GM21367 (cell line): ENCODE data around the gene NUP43.
"Not testable (repeated sequence)": the region's sequence is repeated elsewhere in the genome, so short reads cannot be mapped to it uniquely, and the experiment has no call there.

Experiments
- ATAC-seq: cut with Tn5 transposase; IDR thresholded peaks from one replicate; pipeline ENCODE4 v1.9.1; 2021; ENCODE audit not compliant: unreplicated experiment

Gene NUP43

GRCh38 chr6:149694921-149695320 lies 51.4 kb downstream of the NUP43 start:
- no peak for ATAC-seq

- ATAC-seq: no peak
These were observed 55.1 kb downstream of the NUP43 start for GRCh38 chr6:149691201-149691600.

DNA sequence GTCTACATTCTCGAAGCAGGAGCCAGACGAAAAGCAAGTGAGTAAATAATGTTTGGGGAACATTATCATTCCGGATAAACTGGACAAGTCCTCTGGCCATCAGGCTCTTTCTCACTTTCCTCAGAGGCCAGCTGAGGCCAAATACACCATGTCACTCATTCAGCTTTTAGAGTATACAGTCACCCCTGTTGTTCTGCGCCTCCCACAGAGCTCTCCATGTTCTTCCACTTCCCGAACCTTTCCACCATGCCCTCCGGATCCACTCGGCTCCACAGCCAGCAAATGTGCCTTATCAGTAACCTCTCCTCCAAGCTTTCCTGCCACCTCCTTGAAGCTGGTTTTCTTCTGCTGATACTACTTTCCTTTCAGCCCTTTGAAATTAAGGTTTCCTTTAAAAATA lies 60.1 kb downstream of the NUP43 start:
- no peak for ATAC-seq

GRCh38 chr6:149683256-149683859 lies 63.0 kb downstream of the NUP43 start:
- ATAC-seq: no peak

- ATAC-seq: not testable (repeated sequence)
These were observed 64.5 kb downstream of the NUP43 start for GRCh38 chr6:149681845-149682244.

DNA sequence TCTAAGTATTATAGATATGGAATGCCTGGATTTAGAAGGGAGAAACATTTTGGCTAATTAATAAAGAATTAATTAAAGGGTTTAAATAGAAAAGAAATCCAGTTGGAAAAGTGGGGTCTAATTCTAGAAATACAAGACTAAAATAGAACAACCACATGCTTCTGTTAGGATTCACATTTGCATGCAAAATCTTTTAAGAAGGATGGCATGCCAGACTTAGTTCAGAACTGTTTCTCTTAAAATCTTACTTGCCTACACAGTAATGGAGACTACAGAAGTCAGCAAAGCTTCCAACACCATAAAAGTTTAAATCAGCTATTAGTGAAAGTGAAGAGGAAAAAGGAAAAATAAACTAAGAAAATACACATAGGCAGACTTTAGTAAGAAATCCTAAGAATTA lies 65.1 kb downstream of the NUP43 start:
- no peak for ATAC-seq

DNA sequence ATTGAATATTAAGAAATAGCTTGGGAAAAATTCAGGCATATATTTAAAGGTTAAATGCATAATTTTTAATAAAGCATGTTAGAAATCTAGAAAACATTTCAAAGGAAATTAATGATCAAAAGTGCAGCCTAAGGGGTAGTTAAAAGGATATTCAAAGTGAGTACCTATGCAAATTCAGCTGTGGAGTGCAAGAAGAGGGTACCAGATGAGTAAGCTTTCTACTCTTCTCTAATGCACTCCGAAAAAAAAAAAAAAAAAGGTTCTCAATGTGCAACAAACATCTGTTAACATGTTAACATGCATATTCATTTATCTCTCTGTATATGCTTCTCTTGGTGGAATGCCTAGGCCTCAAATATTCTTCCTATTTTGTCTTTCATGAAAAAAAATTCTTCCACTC lies 65.8 kb downstream of the NUP43 start:
- ATAC-seq: no peak
